Neural progenitor cell (in vitro differentiated cells): ENCODE measurements around the gene JAZF1. TPM values are rescaled to one million over a fixed set of nuclear protein-coding genes. Genes with fewer than 3 reads are reported as not detected.

Experiments
- DNase-seq: peaks from one replicate; pipeline ENCODE4 v3.0.0-alpha.2; 2016; ENCODE audit warnings: low spot score
- H2AFZ ChIP-seq: fragments of 200-600 bp; sonication (generic); replicated peaks from 2 replicates; pipeline ENCODE4 v1.6.1; 2016; ENCODE audit warnings: antibody characterized with exemption
- H3F3A ChIP-seq: fragments of 200-600 bp; sonication (generic); 2 replicates; pipeline ENCODE4 v1.6.1; 2016; ENCODE audit warnings: antibody characterized with exemption, low read depth
- H3K27ac ChIP-seq: fragments of 200-600 bp; sonication (generic); 2 replicates; pipeline ENCODE4 v1.5.1; 2016; ENCODE audit warnings: mild to moderate bottlenecking
- H3K27me3 ChIP-seq: fragments of 200-600 bp; sonication (generic); 2 replicates; pipeline ENCODE4 v1.6.1; 2016; ENCODE audit warnings: mild to moderate bottlenecking, moderate library complexity
- H3K36me3 ChIP-seq: fragments of 200-600 bp; sonication (generic); 2 replicates; pipeline ENCODE4 v1.5.1; 2016
- H3K4me1 ChIP-seq: fragments of 200-600 bp; sonication (generic); 2 replicates; pipeline ENCODE4 v1.6.1; 2016; ENCODE audit warnings: mixed run types
- H3K4me2 ChIP-seq: fragments of 200-600 bp; sonication (generic); 2 replicates; pipeline ENCODE4 v1.6.1; 2016
- H3K4me3 ChIP-seq: fragments of 200-600 bp; sonication (generic); 2 replicates; pipeline ENCODE4 v1.5.1; 2016
- H3K79me2 ChIP-seq: fragments of 200-600 bp; sonication (generic); 2 replicates; pipeline ENCODE4 v1.6.1; 2016; ENCODE audit warnings: low read depth
- H3K9ac ChIP-seq: fragments of 200-600 bp; sonication (generic); 2 replicates; pipeline ENCODE4 v1.6.1; 2016
- H3K9me3 ChIP-seq: fragments of 200-600 bp; sonication (generic); 2 replicates; pipeline ENCODE4 v1.5.1; 2016; ENCODE audit warnings: low read depth
- H4K20me1 ChIP-seq: fragments of 200-600 bp; sonication (generic); 2 replicates; pipeline ENCODE4 v1.6.1; 2016; ENCODE audit warnings: low read depth
- H3K27ac Mint-ChIP-seq: 3 replicates; pipeline ENCODE4 v1.8.0; 2021; ENCODE audit warnings: mixed read lengths
- H3K27me3 Mint-ChIP-seq: 2 replicates; pipeline ENCODE4 v1.8.0; 2022; ENCODE audit warnings: low read depth, mild to moderate bottlenecking, inconsistent platforms, moderate library complexity, mixed read lengths; ENCODE audit not compliant: insufficient read depth
- H3K36me3 Mint-ChIP-seq: 3 replicates; pipeline ENCODE4 v1.8.0; 2021; ENCODE audit warnings: mixed read lengths
- H3K4me1 Mint-ChIP-seq: 3 replicates; pipeline ENCODE4 v1.8.0; 2021; ENCODE audit warnings: mixed read lengths
- H3K4me3 Mint-ChIP-seq: 3 replicates; pipeline ENCODE4 v1.8.0; 2021; ENCODE audit warnings: mild to moderate bottlenecking, moderate library complexity, mixed read lengths
- H3K9me3 Mint-ChIP-seq: 3 replicates; pipeline ENCODE4 v1.8.0; 2020; ENCODE audit warnings: mixed read lengths
- EZH2 ChIP-seq: fragments of 200-600 bp; sonication (generic); IDR thresholded peaks from 2 replicates; pipeline ENCODE4 v1.6.1; 2017; ENCODE audit warnings: antibody characterized with exemption, mild to moderate bottlenecking, moderate library complexity
- EZH2phosphoT487 ChIP-seq: fragments of 200-600 bp; sonication (generic); IDR thresholded peaks from 2 replicates; pipeline ENCODE4 v1.6.1; 2017; ENCODE audit warnings: antibody characterized with exemption
- total RNA-seq: library from RNA; depleted of rRNA; stranded (reverse); fragments of >200 nt; gene quantifications from 2 replicates; pipeline ENCODE4 v1.2.3, GENCODE V29; 2015; ENCODE audit warnings: low replicate concordance
- TF ChIP-seq, protein P1 (sequence below): fragments of 200-600 bp; sonication (generic); IDR thresholded peaks from 2 replicates; pipeline ENCODE4 v1.5.1; 2017; ENCODE audit warnings: antibody characterized with exemption, mild to moderate bottlenecking

The JAZF1 gene
- total RNA-seq, 1 donor from 2014 or later, result 3.1 TPM

DNA sequence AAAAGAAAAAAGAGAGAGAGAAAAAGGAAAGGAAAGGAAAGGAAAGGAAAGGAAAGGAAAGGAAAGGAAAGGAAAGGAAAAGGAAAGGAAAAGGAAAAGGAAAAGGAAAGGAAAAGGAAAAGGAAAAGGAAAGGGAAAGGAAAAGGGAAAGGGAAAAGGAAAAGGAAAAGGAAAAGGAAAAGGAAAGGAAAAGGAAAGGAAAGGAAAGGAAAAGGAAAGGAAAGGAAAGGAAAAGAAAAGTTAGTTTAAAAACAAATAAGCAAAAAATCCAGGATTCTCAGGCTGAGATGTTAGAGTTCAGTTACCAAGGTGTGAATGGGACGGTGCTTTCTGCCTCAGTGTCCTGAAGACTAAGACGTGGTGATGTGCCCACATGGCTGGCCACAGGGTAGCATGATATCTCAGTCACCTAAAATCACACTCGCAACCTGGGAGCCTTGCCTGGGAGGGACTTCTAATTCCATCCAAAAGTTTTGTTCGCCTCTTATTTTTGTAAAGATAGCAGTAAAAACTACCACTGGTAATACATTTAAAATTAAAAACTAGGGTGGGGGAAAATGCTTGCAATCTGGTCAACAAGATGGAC, 70.1 kb downstream of the JAZF1 start:
- Histone ChIP-seq H3K9ac (no peak overlapping the region), H3K9me3 (no peaks in the 10 kb centered on the region), H3K27ac (no peak overlapping the region), H3K79me2 (no peaks in the 10 kb centered on the region), H3K4me1 (no peaks in the 10 kb centered on the region), H3K36me3 (no peaks in the 10 kb centered on the region), H4K20me1 (no peaks in the 10 kb centered on the region), H3F3A (no peaks in the 10 kb centered on the region), H2AFZ (no peak overlapping the region), H3K27me3 (no peaks in the 10 kb centered on the region), H3K4me2 (no peak overlapping the region), H3K4me3 (no peak overlapping the region)
- H3K27me3 Mint-ChIP-seq, result peaks cover 3% of the 10 kb centered on the region
- no peak for DNase-seq
- no peaks in the 10 kb centered on the region for H3K9me3 Mint-ChIP-seq
- no peaks in the 10 kb centered on the region for H3K36me3 Mint-ChIP-seq
- H3K4me1 Mint-ChIP-seq, result no peaks in the 10 kb centered on the region
- H3K27ac Mint-ChIP-seq, result no peak overlapping the region
- TF ChIP-seq EZH2phosphoT487 (no peak), EZH2 (no peak)
- TF ChIP-seq, protein P1, sequence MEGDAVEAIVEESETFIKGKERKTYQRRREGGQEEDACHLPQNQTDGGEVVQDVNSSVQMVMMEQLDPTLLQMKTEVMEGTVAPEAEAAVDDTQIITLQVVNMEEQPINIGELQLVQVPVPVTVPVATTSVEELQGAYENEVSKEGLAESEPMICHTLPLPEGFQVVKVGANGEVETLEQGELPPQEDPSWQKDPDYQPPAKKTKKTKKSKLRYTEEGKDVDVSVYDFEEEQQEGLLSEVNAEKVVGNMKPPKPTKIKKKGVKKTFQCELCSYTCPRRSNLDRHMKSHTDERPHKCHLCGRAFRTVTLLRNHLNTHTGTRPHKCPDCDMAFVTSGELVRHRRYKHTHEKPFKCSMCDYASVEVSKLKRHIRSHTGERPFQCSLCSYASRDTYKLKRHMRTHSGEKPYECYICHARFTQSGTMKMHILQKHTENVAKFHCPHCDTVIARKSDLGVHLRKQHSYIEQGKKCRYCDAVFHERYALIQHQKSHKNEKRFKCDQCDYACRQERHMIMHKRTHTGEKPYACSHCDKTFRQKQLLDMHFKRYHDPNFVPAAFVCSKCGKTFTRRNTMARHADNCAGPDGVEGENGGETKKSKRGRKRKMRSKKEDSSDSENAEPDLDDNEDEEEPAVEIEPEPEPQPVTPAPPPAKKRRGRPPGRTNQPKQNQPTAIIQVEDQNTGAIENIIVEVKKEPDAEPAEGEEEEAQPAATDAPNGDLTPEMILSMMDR, result no peak
- H3K4me3 Mint-ChIP-seq, result no peak overlapping the region

DNA sequence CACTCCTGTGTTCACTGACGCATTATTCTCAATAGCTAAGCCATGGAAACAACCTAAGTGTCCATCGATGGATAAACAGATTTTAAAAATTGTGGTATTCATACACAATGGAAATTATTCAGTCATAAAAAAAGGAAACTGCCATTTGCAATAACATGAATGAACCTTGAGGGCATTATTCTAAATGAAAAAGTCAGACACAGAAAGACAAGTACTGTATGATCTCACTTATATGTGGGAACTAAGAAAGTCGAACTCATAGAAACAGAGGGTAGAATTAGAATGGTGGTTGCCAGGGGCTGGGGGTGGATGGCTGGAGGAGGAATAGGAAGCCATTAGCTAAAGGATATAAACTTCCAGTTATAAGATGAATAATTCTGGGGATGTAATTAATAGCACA, 71.8 kb downstream of the JAZF1 start:
- no peak overlapping the region for H3K4me3 Mint-ChIP-seq
- Histone ChIP-seq H3K27me3 (no peaks in the 10 kb centered on the region), H3K4me2 (no peak overlapping the region), H3K36me3 (no peaks in the 10 kb centered on the region), H3K79me2 (no peaks in the 10 kb centered on the region), H3K9ac (no peak overlapping the region), H4K20me1 (no peaks in the 10 kb centered on the region), H3K9me3 (no peaks in the 10 kb centered on the region), H2AFZ (no peak overlapping the region), H3K27ac (no peak overlapping the region), H3K4me3 (no peak overlapping the region), H3F3A (no peaks in the 10 kb centered on the region), H3K4me1 (no peaks in the 10 kb centered on the region)
- DNase-seq, result no peak
- H3K27me3 Mint-ChIP-seq, result peaks cover 3% of the 10 kb centered on the region
- no peaks in the 10 kb centered on the region for H3K9me3 Mint-ChIP-seq
- TF ChIP-seq, protein P1, result no peak
- TF ChIP-seq EZH2 (no peak), EZH2phosphoT487 (no peak)
- H3K4me1 Mint-ChIP-seq, result no peaks in the 10 kb centered on the region
- H3K36me3 Mint-ChIP-seq, result no peaks in the 10 kb centered on the region
- no peak overlapping the region for H3K27ac Mint-ChIP-seq

DNA sequence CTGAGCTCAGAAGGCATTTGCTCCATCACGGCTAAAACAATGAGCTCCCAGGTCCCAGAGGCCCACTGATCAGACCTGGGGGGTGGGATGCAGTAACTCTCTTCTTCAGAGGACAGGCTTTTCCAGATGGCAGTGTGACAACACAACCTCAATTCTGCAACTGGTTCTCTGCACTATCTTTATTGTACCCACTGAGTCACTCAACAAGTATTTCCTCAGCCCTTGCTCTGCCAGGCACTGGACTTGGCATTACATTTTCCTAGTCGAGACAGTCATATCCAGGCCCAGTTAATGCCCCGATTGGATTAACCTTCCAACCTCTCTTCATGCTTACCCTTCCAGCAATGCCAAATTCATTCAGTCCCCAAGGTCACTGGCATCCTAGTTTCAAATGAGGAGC, 72.6 kb downstream of the JAZF1 start:
- H3K27ac ChIP-seq, result no peak overlapping the region
- H3K9ac ChIP-seq, result no peak overlapping the region
- no peaks in the 10 kb centered on the region for H3K36me3 Mint-ChIP-seq
- H3K4me3 Mint-ChIP-seq, result no peak overlapping the region
- H3K36me3 ChIP-seq, result no peaks in the 10 kb centered on the region
- H3K27me3 ChIP-seq, result no peaks in the 10 kb centered on the region
- H3K4me2 ChIP-seq, result no peak overlapping the region
- H3K4me3 ChIP-seq, result no peak overlapping the region
- H3K4me1 ChIP-seq, result no peaks in the 10 kb centered on the region
- H3K9me3 ChIP-seq, result no peaks in the 10 kb centered on the region
- H3K4me1 Mint-ChIP-seq, result no peaks in the 10 kb centered on the region
- H3K27me3 Mint-ChIP-seq, result peaks cover 4% of the 10 kb centered on the region
- H4K20me1 ChIP-seq, result no peaks in the 10 kb centered on the region
- no peak overlapping the region for H3K27ac Mint-ChIP-seq
- TF ChIP-seq EZH2, result no peak
- TF ChIP-seq EZH2phosphoT487, result no peak
- TF ChIP-seq, protein P1, result no peak
- H3F3A ChIP-seq, result no peaks in the 10 kb centered on the region
- H3K9me3 Mint-ChIP-seq, result no peaks in the 10 kb centered on the region
- H3K79me2 ChIP-seq, result no peaks in the 10 kb centered on the region
- H2AFZ ChIP-seq, result no peak overlapping the region
- no peak for DNase-seq
